GM12878 (cell line): ENCODE measurements around the gene PCBP1. TPM values are rescaled to one million over a fixed set of nuclear protein-coding genes. Genes with fewer than 3 reads are reported as not detected.

Experiments used
- ATAC-seq: fragments of 200-7000 bp; cut with Tn5 transposase; 3 replicates; pipeline ENCODE4 v1.9.1; 2020; ENCODE audit warnings: mild to moderate bottlenecking, moderate library complexity
- BruUV-seq: library from RNA; stranded (reverse); fragments of 400-500 nt; replicated peaks from 2 replicates; lab custom pipeline; 2021; lab: Mats Ljungman, UMichigan
- CTCF ChIA-PET: fragments of 300-600 bp; sonication (Branson Sonifier 250); formaldehyde crosslinking; extraction: SDS; loops from one replicate; lab custom pipeline; 2021; ENCODE audit warnings: inconsistent platforms; lab: Yijun Ruan, JAX
- POLR2A ChIA-PET: fragments of 350-600 bp; formaldehyde crosslinking; extraction: SDS; loops from one replicate; lab custom pipeline; 2021; ENCODE audit warnings: inconsistent platforms; lab: Charles Lee
- RAD21 ChIA-PET: fragments of 300-600 bp; sonication (Branson Sonifier 250); formaldehyde crosslinking; loops from one replicate; lab custom pipeline; 2023; ENCODE audit warnings: antibody characterized with exemption; ENCODE audit not compliant: unreplicated experiment; lab: Charles Lee
- SMC1A ChIA-PET: fragments of 300-600 bp; sonication (Branson Sonifier 250); formaldehyde crosslinking; loops from one replicate; lab custom pipeline; 2023; ENCODE audit not compliant: unreplicated experiment, uncharacterized antibody; lab: Charles Lee
- DNase-seq: peaks from one replicate; pipeline ENCODE4 v3.0.0-alpha.2; 2011; ENCODE audit warnings: low read depth, low spot score
- FAIRE-seq: peaks from 3 replicates; lab custom pipeline; 2011; peaks lifted over from hg19 to GRCh38; lab: Jason Lieb, UNC
- H2AFZ ChIP-seq: 2 replicates; pipeline ENCODE4 v1.6.0; 2011; ENCODE audit warnings: low read depth, low read length, control low read depth; ENCODE audit not compliant: control insufficient read depth
- H3K27ac ChIP-seq: 2 replicates; pipeline ENCODE4 v1.5.1; 2011; ENCODE audit warnings: control low read depth; ENCODE audit not compliant: control insufficient read depth, insufficient read depth
- H3K27me3 ChIP-seq, 2 experiments: replicated peaks in 1 of 2; 2 replicates each; pipeline versions ENCODE4 v1.6.0 to v1.6.1; 2011; ENCODE audit warnings: low read length in 1 of 2; ENCODE audit not compliant: control insufficient read depth in 2 of 2, insufficient read depth in 2 of 2
- H3K36me3 ChIP-seq, 2 experiments: 2 replicates each; pipeline ENCODE4 v1.5.1; 2011; ENCODE audit warnings: low read length in 1 of 2; ENCODE audit not compliant: control insufficient read depth in 2 of 2, insufficient read depth in 2 of 2
- H3K4me1 ChIP-seq: 2 replicates; pipeline ENCODE4 v1.6.1; 2011; ENCODE audit warnings: mild to moderate bottlenecking, low read length, moderate library complexity, mixed read lengths; ENCODE audit not compliant: control insufficient read depth, insufficient read depth
- H3K4me2 ChIP-seq: 2 replicates; pipeline ENCODE4 v1.6.0; 2011; ENCODE audit warnings: control low read depth; ENCODE audit not compliant: control insufficient read depth, insufficient read depth
- H3K4me3 ChIP-seq: fragments of 200-600 bp; sonication (generic); 2 replicates; pipeline ENCODE4 v1.5.1; 2016
- H3K79me2 ChIP-seq: 2 replicates; pipeline ENCODE4 v1.6.0; 2011; ENCODE audit warnings: low read length; ENCODE audit not compliant: control insufficient read depth, insufficient read depth
- H3K9ac ChIP-seq: 2 replicates; pipeline ENCODE4 v1.8.0; 2011; ENCODE audit warnings: low read length, control low read depth, mixed read lengths; ENCODE audit not compliant: control insufficient read depth, insufficient read depth
- H3K9me3 ChIP-seq: replicated peaks from 3 replicates; pipeline ENCODE4 v1.5.1; 2011; ENCODE audit warnings: mild to moderate bottlenecking, low read length; ENCODE audit not compliant: control insufficient read depth, insufficient read depth
- H4K20me1 ChIP-seq: 2 replicates; pipeline ENCODE4 v1.6.0; 2011; ENCODE audit not compliant: control insufficient read depth, insufficient read depth
- ATF2 ChIP-seq: IDR thresholded peaks from 2 replicates; pipeline ENCODE4 v1.6.1; 2012; ENCODE audit warnings: low read length, inconsistent platforms
- BHLHE40 ChIP-seq, 2 experiments: fragments of 450-650 bp in 1 of 2; IDR thresholded peaks; 2 replicates each; pipeline ENCODE4 v1.6.1; 2011 to 2017; ENCODE audit warnings: low read depth in 2 of 2, borderline replicate concordance in 1 of 2, improper control_type of control experiment in 1 of 2, low read length in 1 of 2, mild to moderate bottlenecking in 1 of 2
- CREB1 ChIP-seq: IDR thresholded peaks from 2 replicates; pipeline ENCODE4 v1.6.1; 2012; ENCODE audit warnings: low read depth, mild to moderate bottlenecking, inconsistent platforms
- DPF2 ChIP-seq: fragments of 450-650 bp; IDR thresholded peaks from 2 replicates; pipeline ENCODE4 v1.6.1; 2017; ENCODE audit warnings: mild to moderate bottlenecking
- EP300 ChIP-seq, 2 experiments: fragments of 150-350 bp in 1 of 2; IDR thresholded peaks; 2 replicates each; pipeline ENCODE4 v1.6.1; 2011 to 2012; ENCODE audit warnings: low read depth in 2 of 2, low read length in 2 of 2, borderline replicate concordance in 1 of 2, improper control_type of control experiment in 1 of 2, inconsistent platforms in 1 of 2; ENCODE audit not compliant: control insufficient read depth in 1 of 2
- ETV6 ChIP-seq, 2 experiments: fragments of 450-650 bp in 1 of 2; IDR thresholded peaks in 1 of 2; conservative IDR thresholded peaks in 1 of 2; 2 replicates each; pipeline ENCODE4 v1.6.1; 2014; ENCODE audit warnings: antibody characterized with exemption in 1 of 2, borderline replicate concordance in 1 of 2, low read depth in 1 of 2, mild to moderate bottlenecking in 1 of 2, moderate library complexity in 1 of 2
- HCFC1 ChIP-seq: fragments of 150-350 bp; IDR thresholded peaks from 2 replicates; pipeline ENCODE4 v1.6.1; 2014; ENCODE audit warnings: low read length
- IKZF2 ChIP-seq, 2 experiments: fragments of 450-650 bp; IDR thresholded peaks; 2 replicates each; pipeline ENCODE4 v1.6.1; 2017; ENCODE audit warnings: mild to moderate bottlenecking in 2 of 2, moderate library complexity in 2 of 2
- NFXL1 ChIP-seq: fragments of 450-650 bp; IDR thresholded peaks from 2 replicates; pipeline ENCODE4 v1.6.1; 2017; ENCODE audit warnings: antibody characterized with exemption, mild to moderate bottlenecking, borderline replicate concordance
- NR2C1 ChIP-seq: fragments of 450-650 bp; IDR thresholded peaks from 2 replicates; pipeline ENCODE4 v1.6.1; 2017; ENCODE audit warnings: antibody characterized with exemption, mild to moderate bottlenecking, moderate library complexity
- PML ChIP-seq: IDR thresholded peaks from 2 replicates; pipeline ENCODE4 v1.6.1; 2012; ENCODE audit warnings: low read length, inconsistent platforms
- POLR2A ChIP-seq: IDR thresholded peaks from 2 replicates; pipeline ENCODE4 v1.6.1; 2011; ENCODE audit warnings: low read depth, mild to moderate bottlenecking, low read length
- POLR2AphosphoS5 ChIP-seq: IDR thresholded peaks from 2 replicates; pipeline ENCODE4 v1.6.1; 2011; ENCODE audit warnings: mild to moderate bottlenecking, low read length, inconsistent platforms
- POU2F2 ChIP-seq: IDR thresholded peaks from 3 replicates; pipeline ENCODE4 v1.6.1; 2011; ENCODE audit warnings: low read depth, mild to moderate bottlenecking, low read length, borderline replicate concordance
- RAD21 ChIP-seq: IDR thresholded peaks from 2 replicates; pipeline ENCODE4 v1.6.1; 2011; ENCODE audit warnings: mild to moderate bottlenecking, low read depth, low read length, moderate library complexity; ENCODE audit not compliant: insufficient read depth
- SMAD1 ChIP-seq: fragments of 450-650 bp; IDR thresholded peaks from 2 replicates; pipeline ENCODE4 v1.6.1; 2018; ENCODE audit warnings: mild to moderate bottlenecking, low read depth; ENCODE audit not compliant: partially characterized antibody
- TAF1 ChIP-seq: IDR thresholded peaks from 2 replicates; pipeline ENCODE4 v1.6.1; 2011; ENCODE audit warnings: mild to moderate bottlenecking, low read depth, low read length, borderline replicate concordance
- YY1 ChIP-seq: IDR thresholded peaks from 2 replicates; pipeline ENCODE4 v1.6.1; 2011; ENCODE audit warnings: low read depth, mild to moderate bottlenecking, low read length
- ZNF207 ChIP-seq: fragments of 450-650 bp; IDR thresholded peaks from 2 replicates; pipeline ENCODE4 v1.6.1; 2014; ENCODE audit warnings: antibody characterized with exemption, mild to moderate bottlenecking, borderline replicate concordance
- WGBS: methylation state at CpG from one replicate; pipeline ENCODE4 v1.1.6; 2016; ENCODE audit warnings: low lambda C conversion rate; ENCODE audit not compliant: insufficient replicate concordance, insufficient coverage; ENCODE audit errors: missing lambda C conversion rate; 5-methylcytosine and 5-hydroxymethylcytosine counted together
- in situ Hi-C: fragments of 300-500 bp; cut with MboI; formaldehyde crosslinking; loops from 9 replicates; pipeline ENCODE4 v1.14.3; 2018; ENCODE audit warnings: mixed read lengths
- intact Hi-C: fragments of 100-400 bp; cut with micrococcal nuclease; formaldehyde crosslinking; loops from one replicate; pipeline ENCODE4 v1.14.2; 2022; ENCODE audit not compliant: unreplicated experiment
- polyA plus RNA-seq, 11 experiments: library from polyadenylated mRNA; depleted of rRNA in 4 of 11; unstranded in 6 of 11; stranded (reverse) in 5 of 11; fragments of >200 nt; fragmentation: Nextera tagmentation in 4 of 11; fragmentation: Illumina TruSeq in 1 of 11; extraction: Ambion mirVana in 4 of 11; extraction: Trizol in 1 of 11; gene quantifications; 1 replicate in 1 of 11; 2 replicates in 10 of 11; pipeline versions ENCODE4 v1.2.1 to v1.2.3, GENCODE V29; 2011 to 2016; ENCODE audit warnings: inconsistent platforms in 2 of 11, missing spikeins in 2 of 11, low read depth in 1 of 11
- total RNA-seq, 4 experiments: library from RNA; depleted of rRNA in 3 of 4; stranded (reverse); fragments of >200 nt in 3 of 4; fragmentation: Illumina TruSeq in 1 of 4; extraction: Trizol in 1 of 4; gene quantifications; 2 replicates each; pipeline versions ENCODE4 v1.2.1 to v1.2.3, GENCODE V29; 2013 to 2021
- TF ChIP-seq, protein P1 (sequence below): fragments of 450-650 bp; IDR thresholded peaks from 2 replicates; pipeline ENCODE4 v1.6.1; 2014; ENCODE audit warnings: mild to moderate bottlenecking

Gene PCBP1
- total and polyA plus RNA-seq, 10 of the 15 experiments (the other 5 are each of a cell fraction or from before 2014, with no cell fraction given) = 24.4 to 494 (median 130) TPM

DNA sequence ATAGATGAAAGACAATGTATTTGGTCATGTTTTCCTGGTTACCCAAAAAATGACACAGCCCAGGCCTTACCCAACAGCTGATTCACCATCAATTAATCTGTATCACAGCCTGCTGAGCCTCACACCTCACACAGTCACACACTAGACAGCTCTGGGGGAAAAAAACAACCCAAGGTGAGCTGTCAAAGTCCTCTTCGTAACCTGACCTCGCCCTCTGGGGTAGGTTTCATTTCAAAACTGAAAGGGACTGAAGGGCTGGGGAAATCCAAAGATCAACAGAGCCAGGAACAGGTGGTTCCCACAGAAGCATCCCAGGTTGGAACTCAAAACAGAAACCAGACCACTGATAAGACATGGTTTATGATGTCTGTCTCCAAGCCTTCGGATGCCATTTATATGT lies 18.2 kb upstream of the PCBP1 start (continued):
- TF ChIP-seq IKZF2 (IDR thresholded peaks at IDR 0.05) = peak; percentile 96 to 97
- no peak for TF ChIP-seq HCFC1
- peak; percentile 31; the same call in 1 of the 2 replicates for TF ChIP-seq NR2C1
- peak; percentile 40 to 55; a peak in 2 of 4 replicates for TF ChIP-seq EP300 (IDR thresholded peaks at IDR 0.05; ENCODE audit: borderline replicate concordance in 1 of 2, control insufficient read depth in 1 of 2, low read depth in 2 of 2, low read length in 2 of 2)
- TF ChIP-seq PML = peak; percentile 37; the same call in 1 of the 2 replicates
- no peak for TF ChIP-seq SMAD1
- TF ChIP-seq ETV6 (conservative IDR thresholded peaks at IDR 0.05 in 1 of 2, IDR thresholded peaks at IDR 0.05 in 1 of 2; ENCODE audit: borderline replicate concordance in 1 of 2, low read depth in 1 of 2) = peak in 1 of 2 experiments; percentile 24; a peak in 1 of 4 replicates
- TF ChIP-seq BHLHE40 (IDR thresholded peaks at IDR 0.05; ENCODE audit: borderline replicate concordance in 1 of 2, low read depth in 2 of 2, low read length in 1 of 2) = peak; percentile 60; a peak in 3 of 4 replicates

- ChIA-PET POLR2A (interaction anchor here (0.5 to 6.7 kb wide), 18 partner anchors 11 to 267 kb away, joined by 3 to 119 read pairs (median 4); partner anchors contain the start of genes C2orf42 and MXD1), RAD21 (interaction anchor here (0.6 to 7.4 kb wide), 17 partner anchors 13 to 346 kb away, joined by 3 to 154 read pairs (median 5); partner anchors contain the start of genes C2orf42 and MXD1), SMC1A (interaction anchor here (0.6 to 10.9 kb wide), 25 partner anchors 12 to 346 kb away, joined by 3 to 170 read pairs (median 4); partner anchors contain the start of gene MXD1), CTCF (interaction anchor here (0.6 to 7.0 kb wide), 30 partner anchors 8 to 425 kb away, joined by 3 to 119 read pairs (median 4); partner anchors contain the start of genes MXD1 and PCBP1)
- Histone ChIP-seq H3K79me2 (peaks cover 15% of the 10 kb centered on the region), H3K9ac (no peak overlapping the region; the same call in 1 of the 2 replicates), H3K4me1 (peaks cover 18% of the 10 kb centered on the region), H3K36me3 (peaks cover 3 to 12% of the 10 kb centered on the region in 2 experiments; a peak in 3 of 4 replicates), H3K9me3 (no peaks in the 10 kb centered on the region), H2AFZ (peak overlapping the region; percentile 91), H4K20me1 (no peaks in the 10 kb centered on the region), H3K27ac (peak overlapping the region; percentile 89), H3K4me2 (no peak overlapping the region), H3K4me3 (no peak overlapping the region), H3K27me3 (no peaks in the 10 kb centered on the region)
- intact Hi-C loops = loop anchor here (1.0 kb wide), 1 partner anchor 13 kb away; no protein-coding TSS in a partner anchor
- WGBS = 73% methylated on average over 12 of the region's 13 CpGs
- peak; percentile 96 for FAIRE-seq
- BruUV-seq = no TSS peak
- peak; percentile 86 for ATAC-seq
- in situ Hi-C loops = loop anchor here (5.0 kb wide), 1 partner anchor 153 kb away; the partner anchor contains the start of gene MXD1
- DNase-seq = no peak
- TF ChIP-seq NFXL1 = no peak
- peak; percentile 65; the same call in 1 of the 3 replicates for TF ChIP-seq POU2F2
- no peak for TF ChIP-seq DPF2
- peak; percentile 41; the same call in 1 of the 2 replicates for TF ChIP-seq POLR2AphosphoS5
- 0 out of 2 replicates have a peak, but pooled peaks have one; percentile 23 for TF ChIP-seq ATF2
- TF ChIP-seq TAF1 = 0 out of 2 replicates have a peak, but pooled peaks have one; percentile 29
- peak; percentile 37; the same call in 1 of the 2 replicates for TF ChIP-seq POLR2A
- TF ChIP-seq RAD21 = peak; percentile 90
- peak; percentile 35; the same call in 1 of the 2 replicates for TF ChIP-seq CREB1
- 0 out of 2 replicates have a peak, but pooled peaks have one; percentile 23 for TF ChIP-seq ZNF207
- peak; percentile 97 for TF ChIP-seq YY1
- TF ChIP-seq, protein P1, sequence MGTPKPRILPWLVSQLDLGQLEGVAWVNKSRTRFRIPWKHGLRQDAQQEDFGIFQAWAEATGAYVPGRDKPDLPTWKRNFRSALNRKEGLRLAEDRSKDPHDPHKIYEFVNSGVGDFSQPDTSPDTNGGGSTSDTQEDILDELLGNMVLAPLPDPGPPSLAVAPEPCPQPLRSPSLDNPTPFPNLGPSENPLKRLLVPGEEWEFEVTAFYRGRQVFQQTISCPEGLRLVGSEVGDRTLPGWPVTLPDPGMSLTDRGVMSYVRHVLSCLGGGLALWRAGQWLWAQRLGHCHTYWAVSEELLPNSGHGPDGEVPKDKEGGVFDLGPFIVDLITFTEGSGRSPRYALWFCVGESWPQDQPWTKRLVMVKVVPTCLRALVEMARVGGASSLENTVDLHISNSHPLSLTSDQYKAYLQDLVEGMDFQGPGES = no peak
Observed at GRCh38 chr2:70070542-70071268, 16.6 kb upstream of the PCBP1 start.
